ENCODE results near the gene VASN.

The VASN gene

DNA sequence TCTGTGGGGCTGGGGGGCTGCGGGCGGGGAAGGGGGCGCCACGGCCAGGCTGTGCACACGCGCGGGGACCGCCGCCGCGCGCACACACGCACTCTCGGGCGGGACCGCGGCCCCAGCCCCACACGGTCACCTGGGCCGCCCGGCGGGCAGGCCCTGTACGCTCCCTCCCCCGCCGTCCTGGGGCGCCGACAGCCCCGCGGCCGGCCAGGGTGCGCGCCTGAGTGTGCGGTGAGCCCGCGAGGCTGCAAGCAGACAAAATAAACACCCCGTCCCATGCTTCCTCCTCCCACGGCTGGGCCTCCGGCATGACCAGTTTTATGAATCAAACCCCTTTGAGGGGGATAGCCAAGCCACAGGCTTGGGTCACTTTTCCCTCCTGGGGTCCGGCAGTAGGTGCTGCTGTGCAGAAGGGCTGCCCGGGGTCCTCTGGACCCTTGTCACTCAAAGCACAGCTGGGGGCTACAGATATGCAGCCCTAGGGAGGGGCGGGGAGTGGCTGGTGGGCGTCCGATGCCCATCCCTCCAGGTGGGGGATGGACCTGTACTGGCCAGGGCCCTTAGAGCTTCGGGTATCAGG lies 441 bp downstream of the VASN start:
- TF ChIP-seq REST (IDR thresholded peaks at IDR 0.05; ENCODE audit: insufficient read depth in 1 of 2, low read depth in 2 of 2, low read length in 2 of 2) (no peak), SIN3A (IDR thresholded peaks at IDR 0.05; ENCODE audit: borderline replicate concordance, insufficient read depth, low read length) (no peak; the same call in 1 of the 2 replicates), FOXP2 (optimal IDR thresholded peaks at IDR 0.05; ENCODE audit: borderline replicate concordance, extremely low read depth, extremely low read length, insufficient read depth) (no peak), POLR2AphosphoS5 (IDR thresholded peaks at IDR 0.05; ENCODE audit: low read depth, low read length) (no peak; the same call in 1 of the 2 replicates), TAF1 (IDR thresholded peaks at IDR 0.05; ENCODE audit: borderline replicate concordance, insufficient read depth, low read length) (no peak)

- TF ChIP-seq TAF1 (IDR thresholded peaks at IDR 0.05; ENCODE audit: borderline replicate concordance, insufficient read depth, low read length) (no peak), SIN3A (IDR thresholded peaks at IDR 0.05; ENCODE audit: borderline replicate concordance, insufficient read depth, low read length) (no peak), FOXP2 (optimal IDR thresholded peaks at IDR 0.05; ENCODE audit: borderline replicate concordance, extremely low read depth, extremely low read length, insufficient read depth) (no peak), REST (IDR thresholded peaks at IDR 0.05; ENCODE audit: insufficient read depth in 1 of 2, low read depth in 2 of 2, low read length in 2 of 2) (no peak), POLR2AphosphoS5 (IDR thresholded peaks at IDR 0.05; ENCODE audit: low read depth, low read length) (no peak)
Observed at GRCh38 chr16:4372578-4373355, 1.1 kb downstream of the VASN start.

- TF ChIP-seq FOXP2 (optimal IDR thresholded peaks at IDR 0.05; ENCODE audit: borderline replicate concordance, extremely low read depth, extremely low read length, insufficient read depth) (no peak), POLR2AphosphoS5 (IDR thresholded peaks at IDR 0.05; ENCODE audit: low read depth, low read length) (no peak), REST (IDR thresholded peaks at IDR 0.05; ENCODE audit: insufficient read depth in 1 of 2, low read depth in 2 of 2, low read length in 2 of 2) (no peak), TAF1 (IDR thresholded peaks at IDR 0.05; ENCODE audit: borderline replicate concordance, insufficient read depth, low read length) (no peak)
Observed at GRCh38 chr16:4373356-4373908, 1.8 kb downstream of the VASN start.

- TF ChIP-seq TAF1 (IDR thresholded peaks at IDR 0.05; ENCODE audit: borderline replicate concordance, insufficient read depth, low read length) (no peak), POLR2AphosphoS5 (IDR thresholded peaks at IDR 0.05; ENCODE audit: low read depth, low read length) (no peak), SIN3A (IDR thresholded peaks at IDR 0.05; ENCODE audit: borderline replicate concordance, insufficient read depth, low read length) (peak; percentile 68; the same call in 1 of the 2 replicates)
Observed at GRCh38 chr16:4373909-4374742, 2.5 kb downstream of the VASN start.

DNA sequence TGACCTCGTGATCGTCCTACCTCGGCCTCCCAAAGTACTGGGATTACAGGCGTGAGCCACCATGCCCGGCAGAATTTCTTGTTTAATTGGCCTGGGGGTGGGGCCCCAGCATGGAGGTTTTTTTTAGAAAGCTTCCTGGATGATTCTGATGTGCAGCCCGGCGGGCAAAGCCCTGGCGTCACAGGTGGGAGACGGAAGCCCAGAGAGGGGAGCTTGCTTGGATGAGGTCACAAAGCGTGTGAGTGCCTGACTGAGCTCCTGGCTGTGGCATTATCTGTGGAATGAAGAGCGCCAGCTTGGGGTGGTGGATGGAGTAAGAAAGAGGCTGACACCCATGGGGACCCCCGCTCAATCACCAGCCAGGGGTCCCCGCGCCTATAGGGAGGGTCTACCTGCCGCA lies 4.1 kb downstream of the VASN start:
- no peak for TF ChIP-seq FOXP2 (optimal IDR thresholded peaks at IDR 0.05; ENCODE audit: borderline replicate concordance, extremely low read depth, extremely low read length, insufficient read depth)
- no peak for TF ChIP-seq TAF1 (IDR thresholded peaks at IDR 0.05; ENCODE audit: borderline replicate concordance, insufficient read depth, low read length)
- no peak for TF ChIP-seq SIN3A (IDR thresholded peaks at IDR 0.05; ENCODE audit: borderline replicate concordance, insufficient read depth, low read length)
- no peak for TF ChIP-seq REST (IDR thresholded peaks at IDR 0.05; ENCODE audit: insufficient read depth in 1 of 2, low read depth in 2 of 2, low read length in 2 of 2)
- TF ChIP-seq POLR2AphosphoS5 (IDR thresholded peaks at IDR 0.05; ENCODE audit: low read depth, low read length): no peak

Data from PFSK-1 (cell line).